ENCODE results near the gene ANKHD1. TPM values are rescaled to one million over a fixed set of nuclear protein-coding genes. Genes with fewer than 3 reads are reported as not detected.

The ANKHD1 gene
- total and polyA plus RNA-seq, 9 donors = 48.3 to 141 (median 110) TPM

DNA sequence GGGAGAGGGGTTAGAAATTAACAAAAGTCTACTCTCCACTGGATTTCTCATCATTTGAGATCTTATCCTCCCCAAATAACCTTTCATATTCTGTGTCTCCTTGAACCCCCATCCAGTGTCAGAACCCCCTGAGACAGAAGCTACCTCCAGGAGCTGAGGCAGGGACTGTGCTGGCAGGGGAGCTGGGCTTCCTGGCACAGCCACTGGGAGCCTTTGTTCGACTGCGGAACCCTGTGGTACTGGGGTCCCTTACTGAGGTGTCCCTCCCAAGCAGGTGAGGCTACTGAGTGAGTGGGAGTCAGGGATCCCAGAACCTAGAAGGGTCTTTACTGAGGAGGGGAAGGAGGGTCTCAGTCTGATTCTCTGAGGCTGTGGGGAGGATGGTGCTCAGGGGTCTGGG lies 39.7 kb upstream of the ANKHD1 start:
- Histone ChIP-seq H3K9me3 (no peaks in the 10 kb centered on the region), H3K27ac (no peak overlapping the region), H3K4me1 (ENCODE audit: insufficient read depth) (no peaks in the 10 kb centered on the region), H3K4me3 (no peak overlapping the region), H3K27me3 (no peaks in the 10 kb centered on the region), H3K36me3 (no peaks in the 10 kb centered on the region)
- intact Hi-C loops (cut with DNase I) = loop anchor here in 2 of 4 donors (10.0 kb wide), 2 partner anchors 353 to 373 kb away; no protein-coding TSS in a partner anchor
- no peak for DNase-seq
- no peak for TF ChIP-seq POLR2A (IDR thresholded peaks at IDR 0.05)
- no peak for TF ChIP-seq EP300 (IDR thresholded peaks at IDR 0.05)
- TF ChIP-seq, protein P1, sequence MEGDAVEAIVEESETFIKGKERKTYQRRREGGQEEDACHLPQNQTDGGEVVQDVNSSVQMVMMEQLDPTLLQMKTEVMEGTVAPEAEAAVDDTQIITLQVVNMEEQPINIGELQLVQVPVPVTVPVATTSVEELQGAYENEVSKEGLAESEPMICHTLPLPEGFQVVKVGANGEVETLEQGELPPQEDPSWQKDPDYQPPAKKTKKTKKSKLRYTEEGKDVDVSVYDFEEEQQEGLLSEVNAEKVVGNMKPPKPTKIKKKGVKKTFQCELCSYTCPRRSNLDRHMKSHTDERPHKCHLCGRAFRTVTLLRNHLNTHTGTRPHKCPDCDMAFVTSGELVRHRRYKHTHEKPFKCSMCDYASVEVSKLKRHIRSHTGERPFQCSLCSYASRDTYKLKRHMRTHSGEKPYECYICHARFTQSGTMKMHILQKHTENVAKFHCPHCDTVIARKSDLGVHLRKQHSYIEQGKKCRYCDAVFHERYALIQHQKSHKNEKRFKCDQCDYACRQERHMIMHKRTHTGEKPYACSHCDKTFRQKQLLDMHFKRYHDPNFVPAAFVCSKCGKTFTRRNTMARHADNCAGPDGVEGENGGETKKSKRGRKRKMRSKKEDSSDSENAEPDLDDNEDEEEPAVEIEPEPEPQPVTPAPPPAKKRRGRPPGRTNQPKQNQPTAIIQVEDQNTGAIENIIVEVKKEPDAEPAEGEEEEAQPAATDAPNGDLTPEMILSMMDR (IDR thresholded peaks at IDR 0.05) = no peak
- 70 to 96% (median 93%) methylated on average over 2 of the region's 2 CpGs for WGBS, 3 donors

DNA sequence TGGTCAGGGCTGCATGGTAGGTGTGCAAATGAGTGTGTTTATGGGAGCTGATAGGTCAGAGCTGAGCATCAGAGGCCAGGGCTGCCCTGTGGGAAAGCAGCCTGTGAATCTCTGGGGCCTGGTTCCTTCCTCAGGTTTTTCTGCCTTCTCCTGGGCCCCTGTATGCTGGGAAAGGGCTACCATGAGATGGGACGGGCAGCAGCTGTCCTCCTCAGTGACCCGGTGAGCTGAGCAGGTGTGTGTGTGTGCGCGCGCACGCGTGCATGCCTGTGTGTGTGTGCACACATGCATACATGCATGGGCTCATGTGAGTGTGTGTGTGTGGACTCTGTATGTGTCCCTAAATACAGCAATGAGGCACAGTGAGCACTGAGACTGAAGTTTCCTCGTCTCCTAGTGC lies 39.3 kb upstream of the ANKHD1 start:
- H3K4me3 ChIP-seq = no peak overlapping the region
- H3K36me3 ChIP-seq = no peaks in the 10 kb centered on the region
- H3K4me1 ChIP-seq (ENCODE audit: insufficient read depth) = no peaks in the 10 kb centered on the region
- no peaks in the 10 kb centered on the region for H3K9me3 ChIP-seq
- WGBS, 3 donors = 85 to 90% (median 87%) methylated on average over 8 of the region's 8 CpGs
- H3K27ac ChIP-seq = no peak overlapping the region
- TF ChIP-seq, protein P1 (IDR thresholded peaks at IDR 0.05) = no peak
- TF ChIP-seq EP300 (IDR thresholded peaks at IDR 0.05) (no peak), POLR2A (IDR thresholded peaks at IDR 0.05) (no peak)
- no peaks in the 10 kb centered on the region for H3K27me3 ChIP-seq
- intact Hi-C loops (cut with DNase I) = loop anchor here in 2 of 4 donors (10.0 kb wide), 2 partner anchors 352 to 372 kb away; no protein-coding TSS in a partner anchor
- DNase-seq = no peak

DNA sequence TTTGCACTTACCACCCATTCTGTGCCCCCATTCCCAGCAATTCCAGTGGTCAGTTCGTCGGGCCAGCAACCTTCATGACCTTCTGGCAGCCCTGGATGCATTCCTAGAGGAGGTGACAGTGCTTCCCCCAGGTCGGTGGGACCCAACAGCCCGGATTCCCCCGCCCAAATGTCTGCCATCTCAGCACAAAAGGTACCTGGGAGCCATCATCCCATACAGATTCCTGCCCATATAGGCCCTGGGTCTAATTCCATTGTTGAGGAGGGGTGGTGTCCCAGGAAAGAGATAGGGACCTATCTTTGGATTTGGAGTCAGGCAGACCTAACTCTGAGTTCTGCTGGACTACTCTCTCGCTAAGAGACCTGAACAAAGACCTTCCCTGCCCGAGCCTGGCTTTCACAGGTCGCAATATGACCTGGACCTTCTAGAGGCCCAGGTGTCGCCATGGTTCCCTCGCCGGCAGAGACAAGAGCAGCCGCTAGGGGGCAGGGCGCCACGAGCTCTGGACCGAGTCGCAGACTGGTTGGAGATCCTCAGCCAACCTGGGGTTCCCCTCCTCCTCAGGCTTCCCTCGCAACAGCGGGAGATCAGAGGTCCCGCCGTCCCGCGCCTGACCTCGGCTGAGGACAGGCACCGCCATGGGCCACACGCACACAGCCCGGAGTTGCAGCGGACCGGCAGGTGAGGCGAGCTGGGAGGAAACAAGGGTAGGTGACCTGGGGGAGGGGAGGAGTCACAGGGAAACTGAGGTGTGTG lies 38.6 kb upstream of the ANKHD1 start:
- TF ChIP-seq, protein P1 (IDR thresholded peaks at IDR 0.05) = peak; percentile 64 to 93 (median 78)
- TF ChIP-seq POLR2A (IDR thresholded peaks at IDR 0.05) = no peak
- DNase-seq = peak; percentile 59 to 83 (median 78)
- no peaks in the 10 kb centered on the region for H3K9me3 ChIP-seq
- no peaks in the 10 kb centered on the region for H3K4me1 ChIP-seq (ENCODE audit: insufficient read depth)
- H3K27me3 ChIP-seq = no peaks in the 10 kb centered on the region
- intact Hi-C loops (cut with DNase I) = loop anchor here in 2 of 4 donors (10.0 kb wide), 2 partner anchors 352 to 372 kb away; no protein-coding TSS in a partner anchor
- H3K4me3 ChIP-seq = no peak overlapping the region
- no peaks in the 10 kb centered on the region for H3K36me3 ChIP-seq
- no peak overlapping the region for H3K27ac ChIP-seq
- 8 to 11% (median 10%) methylated on average over 29 of the region's 29 CpGs for WGBS, 3 donors

- no peaks in the 10 kb centered on the region for H3K9me3 ChIP-seq
- no peaks in the 10 kb centered on the region for H3K27me3 ChIP-seq
- intact Hi-C loops (cut with DNase I) = loop anchor here in 2 of 4 donors (10.0 kb wide), 2 partner anchors 351 to 371 kb away; no protein-coding TSS in a partner anchor
- H3K4me1 ChIP-seq (ENCODE audit: insufficient read depth) = no peaks in the 10 kb centered on the region
- 57 to 64% (median 64%) methylated on average over 20 of the region's 20 CpGs for WGBS, 3 donors
- no peak for DNase-seq
- H3K4me3 ChIP-seq = no peak overlapping the region
- H3K36me3 ChIP-seq = no peaks in the 10 kb centered on the region
- no peak overlapping the region for H3K27ac ChIP-seq
- no peak for TF ChIP-seq POLR2A (IDR thresholded peaks at IDR 0.05)
- TF ChIP-seq, protein P1 (IDR thresholded peaks at IDR 0.05) = no peak
- no peak for TF ChIP-seq EP300 (IDR thresholded peaks at IDR 0.05)
These were observed 37.8 kb upstream of the ANKHD1 start for GRCh38 chr5:140363631-140364471.

Measured in ovary (tissue), 9 donors.